H4 (cell line): ENCODE data around the gene EIF3J. TPM values are rescaled to one million over a fixed set of nuclear protein-coding genes. Genes with fewer than 3 reads are reported as not detected.
A peak's percentile ranks its signal among the peaks of the same experiment; 100 is the strongest.
"Not testable (repeated sequence)": the region's sequence is repeated elsewhere in the genome, so short reads cannot be mapped to it uniquely, and the experiment has no call there.

Experiments used
- DNase-seq: peaks from one replicate; pipeline ENCODE4 v3.0.0-alpha.2; 2015; ENCODE audit warnings: low spot score
- total RNA-seq: library from RNA; depleted of rRNA; stranded (reverse); fragments of >200 nt; shearing (Covaris generic); gene quantifications from 2 replicates; pipeline ENCODE4 v1.2.3, GENCODE V29; 2014

The EIF3J gene
- total RNA-seq, 1 experiment from 2014 or later: 40.0 TPM

DNA sequence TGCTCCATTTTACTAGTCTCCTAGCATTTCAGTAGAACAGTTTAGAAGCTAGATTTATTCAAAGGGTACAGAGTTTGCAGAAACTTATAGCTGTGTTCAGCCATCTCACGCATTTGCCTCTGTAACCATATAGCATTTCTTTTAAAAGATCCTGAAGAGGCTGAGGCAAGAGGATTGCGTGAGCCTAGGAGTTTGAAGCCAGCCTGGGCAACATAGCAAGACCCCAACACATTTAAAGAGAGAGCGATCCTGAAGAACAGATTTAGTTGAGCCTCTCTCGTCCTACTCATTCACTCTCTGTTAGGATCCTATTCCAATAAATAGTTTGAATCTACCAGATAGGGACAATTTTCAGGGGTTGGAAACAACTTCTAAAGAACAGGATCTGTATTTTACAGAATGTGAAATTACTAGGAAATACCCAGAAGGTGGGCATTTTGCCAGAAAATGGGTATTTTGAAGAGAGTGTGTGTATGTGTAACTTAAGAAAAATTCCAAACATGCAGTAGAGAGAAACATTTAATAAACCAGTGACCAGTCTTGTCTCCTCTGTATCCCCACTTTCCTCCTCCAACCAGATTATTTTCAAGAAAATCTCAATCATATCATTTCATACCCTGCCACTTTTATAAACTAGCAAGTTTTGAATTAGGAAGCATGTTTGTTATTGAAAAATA is 4.5 kb downstream of the EIF3J start:
- no peak for DNase-seq

DNA sequence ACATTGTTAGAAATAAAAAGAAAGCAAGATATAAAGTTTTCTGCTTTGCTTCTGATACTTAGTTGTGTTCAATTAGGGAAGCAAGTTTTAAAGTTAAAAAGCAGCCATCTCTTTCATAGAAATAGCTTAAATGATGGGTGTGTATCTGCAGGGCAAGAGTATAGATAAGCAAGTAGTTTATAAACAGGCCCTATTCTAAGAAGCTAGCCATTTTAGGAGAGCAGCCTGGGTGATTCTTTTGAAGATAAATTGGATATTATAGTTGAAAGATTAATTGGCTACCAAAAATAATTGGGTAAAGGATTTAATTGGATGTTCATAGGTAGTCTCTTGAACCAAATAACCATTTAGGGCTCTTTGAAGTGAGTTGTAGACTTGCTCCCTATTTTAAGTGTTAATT is 5.6 kb downstream of the EIF3J start:
- no peak for DNase-seq

DNA sequence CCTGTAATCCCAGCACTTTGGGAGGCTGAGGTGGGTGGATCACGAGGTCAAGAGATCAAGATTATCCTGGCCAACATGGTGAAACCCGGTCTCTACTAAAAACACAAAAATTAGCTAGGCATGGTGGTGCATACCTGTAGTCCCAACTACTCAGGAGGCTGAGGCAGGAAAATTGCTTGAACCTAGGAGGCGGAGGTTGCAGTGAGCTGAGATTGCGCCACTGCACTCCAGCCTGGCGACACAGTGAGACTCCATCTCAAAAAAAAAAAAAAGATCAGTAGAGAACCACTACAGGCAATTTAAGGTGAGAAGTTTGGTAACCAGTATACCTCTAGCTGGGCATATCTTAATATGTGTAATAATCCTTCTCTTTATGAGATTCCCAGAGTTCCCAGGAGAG is 7.8 kb downstream of the EIF3J start:
- not testable (repeated sequence) for DNase-seq

DNA sequence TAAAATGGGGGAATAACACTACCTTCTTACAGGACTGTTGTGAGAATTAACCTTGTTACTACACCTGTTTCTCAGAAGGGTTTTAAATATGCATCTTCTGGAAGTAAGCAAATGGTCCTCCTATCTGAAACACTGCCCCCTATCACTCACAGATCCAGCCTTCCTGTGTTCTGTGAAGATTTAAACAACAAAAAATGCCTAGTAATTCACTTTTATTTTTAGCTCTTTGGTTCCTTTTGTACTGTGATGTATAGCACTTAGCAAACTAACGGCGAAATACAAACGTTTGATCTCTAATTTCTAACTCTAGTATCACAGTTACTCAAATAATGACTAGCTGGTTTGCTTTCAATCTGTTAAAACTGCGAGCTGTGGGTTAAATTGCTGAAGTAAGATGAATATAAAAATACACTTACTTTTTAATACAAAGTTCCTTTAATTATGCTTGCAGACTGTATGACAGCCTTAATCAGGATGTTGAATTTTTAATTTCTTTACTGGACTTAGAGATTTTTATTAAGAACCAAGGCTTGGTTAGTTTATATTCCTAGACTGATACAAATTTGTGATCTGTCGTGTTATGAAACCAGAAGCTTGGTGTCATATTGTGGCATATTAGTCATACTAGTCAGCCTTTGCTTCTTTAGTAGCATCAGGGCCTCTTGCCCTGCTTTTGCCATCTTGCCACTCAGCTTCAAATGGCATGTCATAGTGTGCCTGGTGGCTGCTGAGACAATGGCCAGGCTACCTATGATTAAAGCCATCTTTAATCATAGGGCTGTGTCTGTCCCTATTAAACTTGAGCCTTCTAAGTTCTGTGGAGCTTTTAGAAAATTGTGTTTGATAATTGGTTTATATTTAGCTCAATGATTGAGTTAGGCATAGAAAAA is 9.2 kb downstream of the EIF3J start:
- DNase-seq: no peak

DNA sequence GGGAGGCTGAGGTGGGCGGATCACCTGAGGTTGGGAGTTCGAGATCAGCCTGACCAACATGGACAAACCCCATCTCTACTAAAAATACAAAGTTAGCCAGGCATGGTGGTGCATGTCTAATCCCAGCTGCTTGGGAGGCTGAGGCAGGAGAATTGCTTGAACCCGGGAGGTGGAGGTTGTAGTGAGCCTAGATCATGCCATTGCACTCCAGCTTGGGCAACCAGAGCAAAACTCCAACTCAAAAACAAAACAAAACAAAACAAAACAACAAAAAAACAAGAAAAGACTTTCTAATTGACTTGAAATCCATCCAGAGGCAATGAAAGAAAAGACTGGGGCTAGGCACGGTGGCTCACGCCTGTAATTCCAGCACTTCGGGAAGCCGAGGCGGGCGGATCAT is 12.2 kb downstream of the EIF3J start:
- not testable (repeated sequence) for DNase-seq

DNA sequence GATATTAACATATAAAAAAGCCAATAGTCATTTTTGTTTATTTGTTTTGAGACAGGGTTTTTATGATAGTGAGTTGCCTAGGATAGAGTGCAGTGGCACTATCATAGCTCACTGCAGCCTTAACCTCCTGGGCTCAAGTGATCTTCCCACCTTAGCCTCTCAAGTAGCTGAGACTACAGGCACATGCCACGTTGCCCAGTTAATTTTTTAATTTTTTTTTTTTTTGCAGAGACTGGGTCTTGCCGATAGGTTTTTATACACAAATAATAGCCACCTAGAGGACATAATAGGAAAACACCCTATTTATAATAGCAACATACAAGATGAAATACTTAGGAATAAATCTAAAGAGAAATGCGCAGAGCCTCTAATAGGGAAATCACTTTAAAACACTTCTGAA is 13.3 kb downstream of the EIF3J start:
- DNase-seq: peak; percentile 25

DNA sequence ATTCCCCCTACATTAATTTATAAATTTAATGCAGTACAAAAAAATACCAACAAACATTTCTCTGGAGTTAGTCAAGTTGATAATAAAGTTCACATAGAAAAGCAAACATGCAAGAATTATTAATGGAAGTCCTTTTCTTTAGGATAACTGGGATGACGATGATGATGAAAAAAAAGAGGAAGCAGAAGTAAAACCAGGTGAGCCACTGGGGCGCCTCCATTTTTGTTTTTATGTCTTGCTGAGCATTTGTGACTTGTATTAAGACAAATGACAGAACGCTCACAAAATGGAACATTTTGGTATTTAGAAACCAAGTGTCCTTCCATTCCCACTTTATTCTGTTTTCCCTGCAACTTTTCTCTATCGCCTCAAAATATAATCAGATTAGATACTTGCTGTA is 13.8 kb downstream of the EIF3J start:
- DNase-seq: no peak

DNA sequence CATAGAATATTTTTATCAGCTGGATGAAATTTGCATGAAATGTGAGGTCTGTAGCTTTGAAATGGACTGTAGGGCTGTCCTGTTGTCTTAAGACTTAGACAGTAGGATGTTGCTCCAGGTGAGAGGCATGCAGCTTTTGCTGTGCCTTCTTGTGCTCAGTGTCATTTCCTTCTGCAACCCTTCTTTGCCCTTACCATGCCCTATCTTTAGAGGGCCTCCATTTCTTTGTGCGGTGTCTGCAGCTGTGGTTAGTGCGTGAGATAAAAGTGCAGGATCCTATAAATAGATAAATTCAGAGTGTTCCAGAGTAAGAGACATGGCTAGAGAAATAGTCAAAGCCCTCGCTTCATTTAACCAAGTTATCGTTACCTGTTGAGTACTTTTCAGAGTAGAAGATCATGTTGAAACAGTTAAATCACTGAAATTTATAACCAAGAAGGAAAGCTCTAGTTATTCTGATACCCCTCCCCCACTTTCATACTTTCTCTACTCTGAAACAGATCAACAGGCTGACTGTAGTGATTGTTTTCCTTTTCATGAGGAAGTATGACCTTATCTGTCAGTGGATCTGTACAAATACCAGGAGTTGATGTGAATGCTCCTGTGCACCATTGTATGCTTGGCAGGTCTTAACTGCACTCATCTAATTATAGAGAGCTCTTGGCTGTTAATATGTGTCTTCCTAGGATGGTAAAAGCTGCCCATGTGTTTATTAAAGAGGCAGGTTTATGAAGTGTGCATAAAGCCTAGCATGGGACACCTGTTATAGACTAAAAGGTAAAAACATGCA is 18.2 kb downstream of the EIF3J start:
- DNase-seq: no peak

DNA sequence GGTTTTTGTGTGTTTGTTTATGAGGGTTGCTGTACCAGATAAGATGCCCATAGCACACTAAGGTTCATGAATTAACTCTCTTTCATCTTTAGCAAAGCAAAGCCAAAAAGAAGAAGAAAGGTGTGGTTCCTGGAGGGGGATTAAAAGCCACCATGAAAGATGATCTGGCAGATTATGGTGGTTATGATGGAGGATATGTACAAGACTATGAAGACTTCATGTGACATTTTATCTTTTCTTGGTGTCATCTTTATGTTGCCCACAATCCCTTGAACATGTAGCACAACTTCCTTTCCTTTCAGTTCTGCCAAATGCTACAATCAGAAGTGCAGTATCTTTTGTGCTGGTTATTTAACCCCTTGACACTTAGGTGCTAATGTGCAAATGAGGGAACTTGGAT is 24.0 kb downstream of the EIF3J start:
- DNase-seq: not testable (repeated sequence)

DNA sequence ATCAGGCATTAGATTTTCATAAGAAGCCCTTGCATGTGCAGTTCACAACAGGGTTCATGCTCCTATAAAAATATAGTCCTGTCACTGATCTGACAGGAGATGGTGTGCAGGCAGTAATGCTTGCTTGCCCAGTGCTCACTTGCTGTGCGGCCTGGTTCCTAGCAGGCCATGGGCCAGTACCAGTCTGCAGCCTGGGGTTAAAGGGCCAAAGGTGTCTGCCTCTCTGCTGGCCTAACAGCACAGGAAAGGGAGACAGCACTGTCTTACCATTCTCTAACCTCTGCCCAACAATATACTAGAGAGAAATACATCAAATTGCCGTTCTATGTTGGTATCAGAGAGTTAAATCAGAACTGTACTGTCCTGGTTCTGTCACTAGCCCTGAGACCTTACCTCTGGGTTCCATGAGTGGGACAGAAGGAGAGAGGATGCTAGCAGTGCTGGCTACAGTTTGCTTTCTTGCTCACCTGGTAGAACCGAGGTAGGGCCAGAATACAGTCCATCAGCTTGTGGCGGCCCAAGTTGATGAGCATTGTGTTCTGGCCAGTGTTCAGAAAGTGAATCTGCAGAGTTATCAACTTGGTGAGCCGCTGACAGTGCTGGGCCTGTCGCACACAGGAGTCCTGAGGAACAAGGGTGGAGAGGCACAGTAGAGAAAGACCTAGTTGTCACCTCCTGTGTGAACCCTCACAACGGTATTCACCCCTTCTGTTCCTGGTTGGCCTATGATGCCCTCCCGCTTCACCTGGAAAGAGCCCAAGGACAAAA is 28.6 kb downstream of the EIF3J start:
- DNase-seq: no peak

DNA sequence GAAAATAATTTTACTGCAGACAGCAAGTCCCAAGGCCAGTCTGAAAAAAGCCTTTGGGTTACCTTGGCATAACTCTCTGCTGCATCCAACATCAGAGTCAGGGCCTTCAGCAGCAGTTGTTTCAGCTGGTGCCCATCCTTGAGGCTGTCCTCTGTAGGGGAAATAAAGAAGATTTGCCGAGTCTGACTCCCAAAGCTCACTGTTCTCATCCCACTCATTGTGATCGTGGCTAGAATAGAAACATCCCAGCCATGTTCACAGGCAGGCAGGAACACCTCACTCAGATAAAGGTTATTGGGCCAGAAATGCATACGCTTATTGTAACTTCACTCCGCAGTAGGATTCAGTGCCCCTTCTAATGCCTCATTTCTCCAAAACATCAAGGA is 29.2 kb downstream of the EIF3J start:
- no peak for DNase-seq

DNA sequence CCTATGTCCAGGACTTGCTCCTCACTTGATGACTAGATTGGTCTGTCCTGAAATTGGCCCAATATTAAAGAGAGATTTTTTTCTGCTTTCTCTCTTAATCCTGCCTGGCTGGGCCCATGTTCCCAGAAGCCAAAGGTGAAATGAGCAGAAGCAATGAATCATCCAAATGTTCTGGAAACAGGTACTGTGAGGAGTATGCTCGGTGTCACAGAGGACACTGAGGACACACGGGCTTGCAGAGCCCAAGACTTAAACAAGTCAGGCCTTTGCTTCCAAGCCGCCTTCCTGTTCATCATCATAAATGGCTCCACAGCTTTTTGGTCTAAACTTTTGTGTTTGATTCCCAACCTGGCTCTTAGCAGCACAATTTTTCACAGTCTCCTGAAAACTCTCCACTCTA is 31.4 kb downstream of the EIF3J start:
- DNase-seq: no peak

DNA sequence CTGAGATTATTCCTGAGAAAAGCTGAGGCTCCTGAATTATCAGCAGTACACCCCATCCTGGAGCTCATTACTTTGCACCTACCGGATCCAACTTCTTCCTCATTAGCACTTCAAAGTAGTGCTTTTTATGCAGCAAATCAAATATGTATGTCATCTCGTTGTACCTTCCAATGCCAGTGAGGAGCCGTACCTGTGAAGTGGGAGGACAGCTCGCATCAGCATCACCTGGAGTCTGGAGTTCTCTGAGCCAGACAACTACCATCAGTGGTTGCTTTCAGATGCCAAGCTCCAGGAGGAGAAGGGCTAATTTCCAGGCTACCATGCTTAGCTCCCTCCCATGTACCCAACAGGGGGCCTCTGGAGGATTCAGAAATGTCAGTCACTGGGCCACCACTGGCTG is 32.4 kb downstream of the EIF3J start:
- no peak for DNase-seq

DNA sequence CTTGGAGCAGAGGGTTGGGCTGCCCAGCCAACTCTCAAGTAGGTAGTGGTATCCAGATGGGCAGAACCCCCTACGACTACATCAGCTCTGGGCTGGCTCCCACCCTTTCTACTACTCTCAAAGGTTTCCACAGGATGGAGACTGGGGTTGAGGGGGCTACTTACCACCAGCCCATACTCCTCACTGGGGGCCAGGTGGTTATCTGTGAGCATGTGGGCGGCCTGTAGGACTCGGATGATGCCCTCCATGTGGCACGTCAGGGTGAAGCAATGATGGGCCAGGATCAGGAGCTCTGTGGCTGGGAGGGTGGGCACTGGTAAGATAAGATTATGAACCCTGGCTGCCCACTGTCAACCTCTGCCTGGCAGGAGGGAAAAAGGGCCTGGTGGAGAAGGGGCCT is 33.4 kb downstream of the EIF3J start:
- no peak for DNase-seq

DNA sequence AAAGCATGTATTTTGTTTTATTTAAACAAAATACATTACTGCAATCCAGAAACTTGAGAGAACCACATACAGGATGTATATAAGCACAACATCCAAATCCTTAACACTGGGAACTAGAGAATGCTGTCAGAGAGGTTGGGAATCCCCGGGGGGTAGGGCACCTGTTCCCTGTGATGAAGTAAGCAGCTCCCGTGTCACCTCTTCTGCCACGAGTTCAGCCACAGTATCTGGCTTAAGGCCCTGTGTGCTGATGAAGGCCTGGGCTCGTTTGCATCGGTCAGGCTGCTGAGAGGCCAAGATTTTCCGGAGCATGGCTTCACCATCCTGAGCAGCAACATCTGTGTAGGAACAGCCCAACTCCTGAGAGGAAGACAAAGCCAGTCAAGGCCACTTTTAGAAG is 36.4 kb downstream of the EIF3J start:
- no peak for DNase-seq

DNA sequence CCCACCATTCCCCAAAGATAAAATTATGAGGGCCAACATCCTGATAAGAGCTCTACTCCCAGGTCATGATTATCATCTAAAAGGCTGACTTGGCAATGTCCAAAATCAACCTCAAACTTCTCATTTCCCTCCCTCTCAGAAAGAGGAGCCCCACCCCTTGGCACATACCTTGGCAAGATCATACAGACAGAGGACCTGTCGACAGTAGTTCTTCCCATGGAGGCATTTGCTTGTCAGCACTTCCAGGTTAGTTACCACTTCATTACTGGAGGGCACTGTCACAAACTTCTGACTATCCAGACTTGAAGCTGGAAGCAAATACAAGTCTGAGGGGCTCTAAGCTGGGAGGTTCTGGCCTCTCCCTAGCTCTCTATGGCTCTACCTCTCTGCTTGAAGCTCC is 37.8 kb downstream of the EIF3J start:
- no peak for DNase-seq

DNA sequence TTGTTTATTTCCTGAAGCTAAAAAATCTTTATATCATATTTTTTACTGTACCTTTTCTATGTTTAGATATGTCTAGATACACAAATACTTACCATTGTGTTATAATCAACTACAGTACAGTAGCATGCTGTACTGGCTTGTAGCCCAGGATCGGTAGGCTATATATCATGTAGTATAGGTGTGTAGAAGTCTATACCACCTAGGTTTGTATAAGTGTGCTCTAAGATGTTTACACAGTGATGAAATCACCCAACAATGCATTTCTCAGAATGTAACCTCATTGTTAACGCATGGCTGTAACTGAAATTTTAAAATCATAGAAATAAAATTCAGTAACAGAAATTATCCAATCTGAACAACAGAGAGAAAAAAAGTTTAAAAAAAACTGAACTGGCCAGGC is 43.2 kb downstream of the EIF3J start:
- DNase-seq: no peak

DNA sequence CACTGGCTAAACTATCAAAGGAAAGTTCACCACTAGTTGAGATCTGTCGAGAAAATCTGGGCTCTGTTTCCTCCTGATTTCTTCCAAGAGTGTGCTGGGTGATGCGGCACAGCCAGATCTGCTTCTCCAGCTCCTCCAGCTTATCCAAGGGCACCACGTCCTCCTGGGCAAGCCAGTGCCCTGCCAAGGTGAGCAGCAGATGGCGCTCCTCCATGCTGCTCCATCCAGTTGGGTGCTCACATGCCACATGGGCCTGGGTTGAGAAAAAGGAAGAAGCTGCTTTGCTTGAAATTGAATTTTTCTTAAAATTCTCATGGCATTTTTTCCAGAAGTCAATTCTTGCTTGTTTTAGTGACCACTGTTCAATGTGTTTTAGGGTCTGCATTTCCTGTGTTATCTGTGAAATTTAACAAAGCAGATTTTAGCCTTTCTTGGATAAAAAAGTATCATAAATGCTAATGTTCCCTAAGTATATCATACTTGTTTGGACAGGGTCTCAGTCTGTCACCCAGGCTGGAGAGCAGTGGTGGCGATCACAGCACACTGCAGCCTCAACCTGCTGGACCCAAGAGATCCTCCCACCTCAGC is 47.3 kb downstream of the EIF3J start:
- DNase-seq: peak; percentile 62

DNA sequence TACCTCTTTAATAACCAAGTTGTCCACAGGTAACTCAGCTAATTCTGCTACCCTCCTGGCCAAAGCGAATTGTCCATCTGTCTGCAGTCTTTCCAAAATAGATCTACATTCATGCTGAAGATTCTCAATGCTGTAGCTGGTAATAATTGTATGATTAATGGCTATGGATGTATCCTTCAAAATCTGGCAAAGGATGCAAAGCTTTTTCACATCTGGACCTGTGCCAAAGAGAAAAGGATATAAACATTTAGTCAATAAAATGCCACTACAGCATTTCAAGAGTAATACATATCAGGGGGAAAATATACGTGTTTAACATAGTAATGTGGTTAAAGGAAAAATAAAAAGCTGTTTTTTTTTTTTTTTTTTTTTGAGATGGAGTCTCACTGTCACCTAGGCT is 48.7 kb downstream of the EIF3J start:
- no peak for DNase-seq

DNA sequence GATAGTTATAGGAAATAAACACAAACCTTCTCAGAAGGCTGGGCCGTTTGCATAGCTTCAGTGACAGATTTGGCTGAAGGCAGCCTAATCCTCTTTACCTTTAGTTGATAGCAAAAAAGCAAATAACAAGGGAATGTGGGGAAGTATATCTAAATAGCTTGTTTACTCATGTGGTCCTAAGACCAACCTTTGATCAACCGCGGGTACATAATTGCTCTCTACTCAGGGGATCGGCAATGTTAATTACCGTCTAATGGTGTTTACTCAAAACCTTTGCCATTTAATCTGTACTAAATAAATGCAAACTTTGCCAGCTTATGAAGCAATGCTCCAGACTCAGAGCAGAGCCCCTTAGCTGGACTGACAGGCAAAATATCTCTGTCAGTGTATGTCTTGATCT is 51.6 kb downstream of the EIF3J start:
- no peak for DNase-seq

DNA sequence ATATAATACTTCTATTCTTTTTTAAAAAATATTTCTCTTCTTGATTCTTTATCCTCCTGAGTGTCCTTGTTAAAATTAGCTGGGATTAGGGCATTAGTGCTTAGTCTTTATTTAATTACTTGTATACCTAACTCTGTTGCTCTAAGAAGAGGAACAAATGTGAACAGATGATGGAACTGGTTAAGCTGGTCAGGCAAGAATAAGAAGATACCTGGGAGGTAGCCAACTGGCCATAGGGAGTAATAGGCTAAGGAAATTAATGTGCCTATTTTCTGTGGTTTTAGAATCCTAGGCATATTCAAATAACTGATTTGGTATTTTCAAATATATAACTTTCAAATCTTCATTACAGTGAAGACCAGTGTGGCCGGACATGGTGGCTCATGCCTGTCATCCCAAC is 54.4 kb downstream of the EIF3J start:
- DNase-seq: no peak
